Ureter (tissue), 1 donor: Measurements from ENCODE around the gene BICRA. TPM values are rescaled to one million over a fixed set of nuclear protein-coding genes. Genes with fewer than 3 reads are reported as not detected.
"Not testable (repeated sequence)": the region's sequence is repeated elsewhere in the genome, so short reads cannot be mapped to it uniquely, and the experiment has no call there.

Experiments
- DNase-seq: peaks from one replicate; pipeline ENCODE4 v3.0.0-alpha.2; 2020; ENCODE audit warnings: low spot score
- total RNA-seq: library from RNA; stranded (reverse); gene quantifications from one replicate; pipeline ENCODE4 v1.2.4, GENCODE V29; 2023
- donor health status: DM: yes; HTN: yes; CAD: no.

The BICRA gene
- total RNA-seq, 1 donor from 2014 or later: 19.4 TPM

- DNase-seq: no peak
Measured at GRCh38 chr19:47631681-47632446, 22.9 kb downstream of the BICRA start.

- no peak for DNase-seq
Measured at GRCh38 chr19:47633517-47633916, 24.6 kb downstream of the BICRA start.

GRCh38 chr19:47633996-47634395 lies 25.1 kb downstream of the BICRA start:
- no peak for DNase-seq

- DNase-seq: not testable (repeated sequence)
Measured at GRCh38 chr19:47635152-47635754, 26.3 kb downstream of the BICRA start.

- no peak for DNase-seq
Measured at GRCh38 chr19:47637550-47637949, 28.6 kb downstream of the BICRA start.

GRCh38 chr19:47641891-47642485 lies 33.1 kb downstream of the BICRA start:
- DNase-seq: no peak

GRCh38 chr19:47643281-47643680 lies 34.3 kb downstream of the BICRA start:
- DNase-seq: no peak

- no peak for DNase-seq
Measured at GRCh38 chr19:47644199-47644598, 35.3 kb downstream of the BICRA start.

GRCh38 chr19:47644743-47645482 lies 36.0 kb downstream of the BICRA start:
- DNase-seq: no peak

- DNase-seq: no peak
Measured at GRCh38 chr19:47646924-47647323, 38.0 kb downstream of the BICRA start.

- DNase-seq: no peak
Measured at GRCh38 chr19:47649588-47649987, 40.7 kb downstream of the BICRA start.

- no peak for DNase-seq
Measured at GRCh38 chr19:47650700-47651099, 41.8 kb downstream of the BICRA start.

- no peak for DNase-seq
Measured at GRCh38 chr19:47651132-47651531, 42.2 kb downstream of the BICRA start.

GRCh38 chr19:47651691-47652090 lies 42.8 kb downstream of the BICRA start:
- DNase-seq: no peak

- DNase-seq: no peak
Measured at GRCh38 chr19:47652285-47652684, 43.4 kb downstream of the BICRA start.

- no peak for DNase-seq
Measured at GRCh38 chr19:47653856-47654255, 44.9 kb downstream of the BICRA start.

GRCh38 chr19:47657719-47658118 lies 48.8 kb downstream of the BICRA start:
- no peak for DNase-seq

GRCh38 chr19:47658431-47659348 lies 49.8 kb downstream of the BICRA start:
- no peak for DNase-seq

- no peak for DNase-seq
Measured at GRCh38 chr19:47660435-47660832, 51.5 kb downstream of the BICRA start.

- no peak for DNase-seq
Measured at GRCh38 chr19:47661161-47661560, 52.2 kb downstream of the BICRA start.

GRCh38 chr19:47661611-47662010 lies 52.7 kb downstream of the BICRA start:
- no peak for DNase-seq
